Measurements from ENCODE around the gene CDC42BPB.

CDC42BPB gene

GRCh38 chr14:102986810-102987579 lies 70.4 kb downstream of the CDC42BPB start:
- no peak overlapping the region for H3K4me3 ChIP-seq (ENCODE audit: low read depth, low read length)
- no peak for TF ChIP-seq MYC (IDR thresholded peaks at IDR 0.05; ENCODE audit: low read depth, low read length)
- TF ChIP-seq, protein P1, sequence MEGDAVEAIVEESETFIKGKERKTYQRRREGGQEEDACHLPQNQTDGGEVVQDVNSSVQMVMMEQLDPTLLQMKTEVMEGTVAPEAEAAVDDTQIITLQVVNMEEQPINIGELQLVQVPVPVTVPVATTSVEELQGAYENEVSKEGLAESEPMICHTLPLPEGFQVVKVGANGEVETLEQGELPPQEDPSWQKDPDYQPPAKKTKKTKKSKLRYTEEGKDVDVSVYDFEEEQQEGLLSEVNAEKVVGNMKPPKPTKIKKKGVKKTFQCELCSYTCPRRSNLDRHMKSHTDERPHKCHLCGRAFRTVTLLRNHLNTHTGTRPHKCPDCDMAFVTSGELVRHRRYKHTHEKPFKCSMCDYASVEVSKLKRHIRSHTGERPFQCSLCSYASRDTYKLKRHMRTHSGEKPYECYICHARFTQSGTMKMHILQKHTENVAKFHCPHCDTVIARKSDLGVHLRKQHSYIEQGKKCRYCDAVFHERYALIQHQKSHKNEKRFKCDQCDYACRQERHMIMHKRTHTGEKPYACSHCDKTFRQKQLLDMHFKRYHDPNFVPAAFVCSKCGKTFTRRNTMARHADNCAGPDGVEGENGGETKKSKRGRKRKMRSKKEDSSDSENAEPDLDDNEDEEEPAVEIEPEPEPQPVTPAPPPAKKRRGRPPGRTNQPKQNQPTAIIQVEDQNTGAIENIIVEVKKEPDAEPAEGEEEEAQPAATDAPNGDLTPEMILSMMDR (IDR thresholded peaks at IDR 0.05; ENCODE audit: low read depth, low read length) = no peak
- no peak for TF ChIP-seq POLR2A (IDR thresholded peaks at IDR 0.05; ENCODE audit: extremely low read depth, insufficient read length)
- TF ChIP-seq MAX (IDR thresholded peaks at IDR 0.05; ENCODE audit: low read depth, low read length) = no peak
- DNase-seq (ENCODE audit: low read depth) = no peak

- TF ChIP-seq, protein P1 (IDR thresholded peaks at IDR 0.05; ENCODE audit: low read depth, low read length) = no peak
- TF ChIP-seq POLR2A (IDR thresholded peaks at IDR 0.05; ENCODE audit: extremely low read depth, insufficient read length) (no peak), MYC (IDR thresholded peaks at IDR 0.05; ENCODE audit: low read depth, low read length) (no peak), MAX (IDR thresholded peaks at IDR 0.05; ENCODE audit: low read depth, low read length) (no peak)
- H3K4me3 ChIP-seq (ENCODE audit: low read depth, low read length) = no peak overlapping the region
- no peak for DNase-seq (ENCODE audit: low read depth)
These were observed 71.7 kb downstream of the CDC42BPB start for GRCh38 chr14:102985665-102986064.

- TF ChIP-seq POLR2A (IDR thresholded peaks at IDR 0.05; ENCODE audit: extremely low read depth, insufficient read length) (no peak), MYC (IDR thresholded peaks at IDR 0.05; ENCODE audit: low read depth, low read length) (no peak), MAX (IDR thresholded peaks at IDR 0.05; ENCODE audit: low read depth, low read length) (no peak)
- TF ChIP-seq, protein P1 (IDR thresholded peaks at IDR 0.05; ENCODE audit: low read depth, low read length) = no peak
- DNase-seq (ENCODE audit: low read depth) = no peak
- no peak overlapping the region for H3K4me3 ChIP-seq (ENCODE audit: low read depth, low read length)
These were observed 72.8 kb downstream of the CDC42BPB start for GRCh38 chr14:102984336-102985102.

- H3K4me3 ChIP-seq (ENCODE audit: low read depth, low read length) = no peak overlapping the region
- TF ChIP-seq, protein P1 (IDR thresholded peaks at IDR 0.05; ENCODE audit: low read depth, low read length) = no peak
- no peak for TF ChIP-seq MAX (IDR thresholded peaks at IDR 0.05; ENCODE audit: low read depth, low read length)
- TF ChIP-seq POLR2A (IDR thresholded peaks at IDR 0.05; ENCODE audit: extremely low read depth, insufficient read length) = no peak
- no peak for TF ChIP-seq MYC (IDR thresholded peaks at IDR 0.05; ENCODE audit: low read depth, low read length)
- no peak for DNase-seq (ENCODE audit: low read depth)
These were observed 73.9 kb downstream of the CDC42BPB start for GRCh38 chr14:102983496-102983895.

DNA sequence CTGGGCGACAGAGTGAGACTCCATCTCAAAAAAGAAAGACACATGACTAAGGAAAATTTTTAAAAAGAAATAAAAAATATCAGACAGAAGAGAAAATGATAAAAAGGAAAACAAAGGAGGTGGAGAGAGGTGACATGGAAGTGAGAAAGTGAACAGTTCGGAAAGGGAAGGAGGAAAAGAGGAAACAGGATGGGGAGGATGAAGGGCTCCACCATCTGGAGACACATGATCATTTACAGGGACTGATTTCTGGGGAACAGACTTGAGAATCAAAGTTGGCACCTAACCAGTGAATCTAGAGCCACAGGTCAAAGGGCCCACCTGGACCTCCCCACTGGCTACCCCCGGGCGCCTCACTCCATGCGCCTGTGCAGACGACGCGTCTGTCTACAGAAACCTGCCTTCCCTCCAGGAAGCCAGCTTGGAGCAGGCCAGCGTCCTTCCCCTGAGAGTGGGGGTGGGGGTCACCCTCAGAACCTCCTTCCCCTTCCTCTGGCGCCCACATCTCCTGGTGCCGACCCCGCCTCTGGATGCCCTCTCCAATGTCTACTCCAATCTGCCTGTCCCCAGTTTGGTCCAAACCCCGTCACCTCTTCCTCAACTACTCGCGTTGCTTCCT lies 74.4 kb downstream of the CDC42BPB start:
- TF ChIP-seq MAX (IDR thresholded peaks at IDR 0.05; ENCODE audit: low read depth, low read length) (no peak), POLR2A (IDR thresholded peaks at IDR 0.05; ENCODE audit: extremely low read depth, insufficient read length) (no peak), MYC (IDR thresholded peaks at IDR 0.05; ENCODE audit: low read depth, low read length) (no peak)
- TF ChIP-seq, protein P1 (IDR thresholded peaks at IDR 0.05; ENCODE audit: low read depth, low read length) = no peak
- DNase-seq (ENCODE audit: low read depth) = no peak
- no peak overlapping the region for H3K4me3 ChIP-seq (ENCODE audit: low read depth, low read length)
